ENCODE data around the gene RUNDC3A.
"Not testable (repeated sequence)": the region's sequence is repeated elsewhere in the genome, so short reads cannot be mapped to it uniquely, and the experiment has no call there.

RUNDC3A gene

GRCh38 chr17:44362949-44363612 is 54.7 kb downstream of the RUNDC3A start:
- TF ChIP-seq CTCF (IDR thresholded peaks at IDR 0.05; ENCODE audit: poor library complexity, severe bottlenecking): no peak
- Histone ChIP-seq H3K27ac (ENCODE audit: poor library complexity, severe bottlenecking) (no peak overlapping the region), H3K9me3 (ENCODE audit: severe bottlenecking) (no peaks in the 10 kb centered on the region), H3K36me3 (ENCODE audit: low read depth) (no peaks in the 10 kb centered on the region), H3K4me1 (ENCODE audit: insufficient read depth, poor library complexity, severe bottlenecking) (no peaks in the 10 kb centered on the region), H3K4me3 (ENCODE audit: severe bottlenecking) (peak overlapping the region; percentile 72), H3K27me3 (ENCODE audit: insufficient read depth, poor library complexity, severe bottlenecking) (no peaks in the 10 kb centered on the region)
- no peak for DNase-seq (ENCODE audit: low spot score)
- peak; percentile 32; the same call in 2 of the 3 replicates for ATAC-seq (ENCODE audit: low read depth)

- Histone ChIP-seq H3K36me3 (ENCODE audit: low read depth) (no peaks in the 10 kb centered on the region), H3K9me3 (ENCODE audit: severe bottlenecking) (no peaks in the 10 kb centered on the region), H3K4me1 (ENCODE audit: insufficient read depth, poor library complexity, severe bottlenecking) (no peaks in the 10 kb centered on the region), H3K4me3 (ENCODE audit: severe bottlenecking) (peak within 1 kb of the TSS; percentile 72), H3K27ac (ENCODE audit: poor library complexity, severe bottlenecking) (no peak within 1 kb of the TSS), H3K27me3 (ENCODE audit: insufficient read depth, poor library complexity, severe bottlenecking) (no peaks in the 10 kb centered on the region)
- peak; percentile 95 for TF ChIP-seq CTCF (IDR thresholded peaks at IDR 0.05; ENCODE audit: poor library complexity, severe bottlenecking)
- no peak for DNase-seq (ENCODE audit: low spot score)
- ATAC-seq (ENCODE audit: low read depth): peak; percentile 65
Measured at GRCh38 chr17:44363613-44364159, 55.3 kb downstream of the RUNDC3A start, which contains the start of gene FAM171A2. Gene FAM171A2, minus strand, starts transcription at chr17:44363853. Its CDS starts 139 bp downstream, at chr17:44363714.

DNA sequence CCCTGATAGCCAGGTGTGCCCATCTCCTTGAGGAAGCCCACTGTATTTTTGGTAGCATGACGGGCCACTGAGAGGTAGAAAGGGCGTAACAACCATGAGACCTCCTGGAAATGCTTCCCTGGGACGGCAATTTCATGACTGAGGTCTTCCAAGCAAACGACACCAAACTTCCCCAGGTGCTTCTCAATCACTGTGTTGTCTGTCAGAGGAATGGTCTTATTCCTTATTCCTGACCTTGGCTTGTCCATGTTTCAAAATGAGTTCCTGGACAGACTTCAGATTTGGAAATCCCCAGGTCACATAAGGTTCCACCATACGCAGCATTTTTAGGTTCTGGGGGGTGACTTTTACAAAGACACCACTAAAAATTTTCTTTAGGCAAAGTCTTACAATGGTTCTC is 56.6 kb downstream of the RUNDC3A start:
- H3K27ac ChIP-seq (ENCODE audit: poor library complexity, severe bottlenecking); H3K27me3 ChIP-seq (ENCODE audit: insufficient read depth, poor library complexity, severe bottlenecking); ATAC-seq (ENCODE audit: low read depth); H3K36me3 ChIP-seq (ENCODE audit: low read depth); H3K4me1 ChIP-seq (ENCODE audit: insufficient read depth, poor library complexity, severe bottlenecking); H3K4me3 ChIP-seq (ENCODE audit: severe bottlenecking); H3K9me3 ChIP-seq (ENCODE audit: severe bottlenecking); DNase-seq (ENCODE audit: low spot score): not testable (repeated sequence)

- Histone ChIP-seq H3K4me1 (ENCODE audit: insufficient read depth, poor library complexity, severe bottlenecking) (no peaks in the 10 kb centered on the region), H3K4me3 (ENCODE audit: severe bottlenecking) (no peak overlapping the region), H3K36me3 (ENCODE audit: low read depth) (no peaks in the 10 kb centered on the region), H3K9me3 (ENCODE audit: severe bottlenecking) (no peaks in the 10 kb centered on the region), H3K27ac (ENCODE audit: poor library complexity, severe bottlenecking) (no peak overlapping the region), H3K27me3 (ENCODE audit: insufficient read depth, poor library complexity, severe bottlenecking) (no peaks in the 10 kb centered on the region)
- DNase-seq (ENCODE audit: low spot score) (no peak), ATAC-seq (ENCODE audit: low read depth) (no peak)
- TF ChIP-seq CTCF (IDR thresholded peaks at IDR 0.05; ENCODE audit: poor library complexity, severe bottlenecking): no peak
Measured at GRCh38 chr17:44367231-44367979, 59.0 kb downstream of the RUNDC3A start.

Measured in RWPE2 (cell line).